HL-60 (cell line): ENCODE results near the gene LRRC1.
"Not testable (repeated sequence)": the region's sequence is repeated elsewhere in the genome, so short reads cannot be mapped to it uniquely, and the experiment has no call there.

Source experiments
- DNase-seq, 2 experiments: peaks; one replicate each; pipeline ENCODE4 v3.0.0-alpha.2; 2010 to 2020; ENCODE audit warnings: low read depth in 1 of 2, low spot score in 1 of 2
- H3K27ac ChIP-seq: fragments of 250-450 bp; sonication (Bioruptor Pico); replicated peaks from 2 replicates; pipeline ENCODE4 v1.5.1; 2020; ENCODE audit warnings: mild to moderate bottlenecking, moderate library complexity
- H3K27me3 ChIP-seq: fragments of 250-450 bp; sonication (Bioruptor Pico); 2 replicates; pipeline ENCODE4 v1.5.1; 2021; ENCODE audit warnings: mild to moderate bottlenecking, moderate library complexity; ENCODE audit not compliant: insufficient read depth, poor library complexity, severe bottlenecking
- H3K4me3 ChIP-seq: replicated peaks from 2 replicates; pipeline ENCODE4 v1.5.1; 2011; ENCODE audit warnings: mild to moderate bottlenecking, control low read depth, low read length; ENCODE audit not compliant: insufficient read depth
- GABPA ChIP-seq: IDR thresholded peaks from 2 replicates; pipeline ENCODE4 v1.6.1; 2012; ENCODE audit warnings: low read depth
- POLR2AphosphoS5 ChIP-seq: IDR thresholded peaks from 2 replicates; pipeline ENCODE4 v1.6.1; 2012; ENCODE audit warnings: low read depth
- SPI1 ChIP-seq: IDR thresholded peaks from 2 replicates; pipeline ENCODE4 v1.6.1; 2012; ENCODE audit warnings: low read depth, mild to moderate bottlenecking, borderline replicate concordance
- TF ChIP-seq, protein P1 (sequence below): IDR thresholded peaks from one replicate; pipeline ENCODE4 v1.5.1; 2011; ENCODE audit warnings: low read length, control low read depth, inconsistent platforms; ENCODE audit not compliant: insufficient read depth
- TF ChIP-seq, protein P2 (sequence below): IDR thresholded peaks from 2 replicates; pipeline ENCODE4 v1.6.1; 2012; ENCODE audit warnings: low read depth; ENCODE audit not compliant: insufficient replicate concordance

The LRRC1 gene

DNA sequence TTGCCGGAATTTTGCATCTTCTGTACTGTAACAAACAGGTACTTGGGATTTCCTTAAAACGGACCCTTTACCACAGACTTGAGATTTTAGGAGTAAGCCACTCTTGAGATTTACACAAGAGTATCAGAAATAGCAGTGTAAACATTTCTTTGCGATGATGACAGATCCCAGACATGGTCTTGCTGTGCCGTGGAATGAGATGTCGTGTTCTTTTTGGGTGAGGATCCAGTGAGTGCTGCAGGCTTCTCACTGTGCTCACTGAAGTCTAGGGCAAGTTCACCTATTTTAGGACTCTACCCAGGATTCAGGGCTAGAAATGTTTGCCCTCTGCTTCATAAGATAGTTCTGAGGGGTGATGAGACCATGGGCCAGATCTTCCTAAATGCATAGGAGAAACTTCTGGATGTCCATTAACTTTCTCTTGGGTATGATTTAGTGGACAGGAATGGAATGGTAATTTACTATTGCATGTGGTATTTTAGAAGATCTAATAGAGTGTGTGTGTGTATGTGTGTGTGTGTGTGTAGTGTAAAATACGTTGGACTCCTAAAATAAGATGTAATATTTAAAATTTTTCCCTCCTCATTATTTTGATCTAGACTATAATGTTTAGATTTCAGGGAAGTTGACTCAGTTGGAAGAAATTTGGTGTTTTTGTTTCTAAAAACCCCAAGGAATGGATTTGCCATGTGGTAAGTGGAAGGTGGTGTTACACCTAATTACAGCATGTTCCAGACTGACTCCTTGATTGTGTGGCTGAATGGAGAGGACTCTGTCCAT is 8.5 kb downstream of the LRRC1 start:
- Histone ChIP-seq H3K27me3 (no peaks in the 10 kb centered on the region), H3K27ac (no peak overlapping the region), H3K4me3 (no peak overlapping the region)
- no peak for DNase-seq
- TF ChIP-seq SPI1 (no peak), GABPA (no peak), POLR2AphosphoS5 (no peak)
- TF ChIP-seq, protein P1, sequence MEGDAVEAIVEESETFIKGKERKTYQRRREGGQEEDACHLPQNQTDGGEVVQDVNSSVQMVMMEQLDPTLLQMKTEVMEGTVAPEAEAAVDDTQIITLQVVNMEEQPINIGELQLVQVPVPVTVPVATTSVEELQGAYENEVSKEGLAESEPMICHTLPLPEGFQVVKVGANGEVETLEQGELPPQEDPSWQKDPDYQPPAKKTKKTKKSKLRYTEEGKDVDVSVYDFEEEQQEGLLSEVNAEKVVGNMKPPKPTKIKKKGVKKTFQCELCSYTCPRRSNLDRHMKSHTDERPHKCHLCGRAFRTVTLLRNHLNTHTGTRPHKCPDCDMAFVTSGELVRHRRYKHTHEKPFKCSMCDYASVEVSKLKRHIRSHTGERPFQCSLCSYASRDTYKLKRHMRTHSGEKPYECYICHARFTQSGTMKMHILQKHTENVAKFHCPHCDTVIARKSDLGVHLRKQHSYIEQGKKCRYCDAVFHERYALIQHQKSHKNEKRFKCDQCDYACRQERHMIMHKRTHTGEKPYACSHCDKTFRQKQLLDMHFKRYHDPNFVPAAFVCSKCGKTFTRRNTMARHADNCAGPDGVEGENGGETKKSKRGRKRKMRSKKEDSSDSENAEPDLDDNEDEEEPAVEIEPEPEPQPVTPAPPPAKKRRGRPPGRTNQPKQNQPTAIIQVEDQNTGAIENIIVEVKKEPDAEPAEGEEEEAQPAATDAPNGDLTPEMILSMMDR: no peak
- TF ChIP-seq, protein P2, sequence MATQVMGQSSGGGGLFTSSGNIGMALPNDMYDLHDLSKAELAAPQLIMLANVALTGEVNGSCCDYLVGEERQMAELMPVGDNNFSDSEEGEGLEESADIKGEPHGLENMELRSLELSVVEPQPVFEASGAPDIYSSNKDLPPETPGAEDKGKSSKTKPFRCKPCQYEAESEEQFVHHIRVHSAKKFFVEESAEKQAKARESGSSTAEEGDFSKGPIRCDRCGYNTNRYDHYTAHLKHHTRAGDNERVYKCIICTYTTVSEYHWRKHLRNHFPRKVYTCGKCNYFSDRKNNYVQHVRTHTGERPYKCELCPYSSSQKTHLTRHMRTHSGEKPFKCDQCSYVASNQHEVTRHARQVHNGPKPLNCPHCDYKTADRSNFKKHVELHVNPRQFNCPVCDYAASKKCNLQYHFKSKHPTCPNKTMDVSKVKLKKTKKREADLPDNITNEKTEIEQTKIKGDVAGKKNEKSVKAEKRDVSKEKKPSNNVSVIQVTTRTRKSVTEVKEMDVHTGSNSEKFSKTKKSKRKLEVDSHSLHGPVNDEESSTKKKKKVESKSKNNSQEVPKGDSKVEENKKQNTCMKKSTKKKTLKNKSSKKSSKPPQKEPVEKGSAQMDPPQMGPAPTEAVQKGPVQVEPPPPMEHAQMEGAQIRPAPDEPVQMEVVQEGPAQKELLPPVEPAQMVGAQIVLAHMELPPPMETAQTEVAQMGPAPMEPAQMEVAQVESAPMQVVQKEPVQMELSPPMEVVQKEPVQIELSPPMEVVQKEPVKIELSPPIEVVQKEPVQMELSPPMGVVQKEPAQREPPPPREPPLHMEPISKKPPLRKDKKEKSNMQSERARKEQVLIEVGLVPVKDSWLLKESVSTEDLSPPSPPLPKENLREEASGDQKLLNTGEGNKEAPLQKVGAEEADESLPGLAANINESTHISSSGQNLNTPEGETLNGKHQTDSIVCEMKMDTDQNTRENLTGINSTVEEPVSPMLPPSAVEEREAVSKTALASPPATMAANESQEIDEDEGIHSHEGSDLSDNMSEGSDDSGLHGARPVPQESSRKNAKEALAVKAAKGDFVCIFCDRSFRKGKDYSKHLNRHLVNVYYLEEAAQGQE: no peak

DNA sequence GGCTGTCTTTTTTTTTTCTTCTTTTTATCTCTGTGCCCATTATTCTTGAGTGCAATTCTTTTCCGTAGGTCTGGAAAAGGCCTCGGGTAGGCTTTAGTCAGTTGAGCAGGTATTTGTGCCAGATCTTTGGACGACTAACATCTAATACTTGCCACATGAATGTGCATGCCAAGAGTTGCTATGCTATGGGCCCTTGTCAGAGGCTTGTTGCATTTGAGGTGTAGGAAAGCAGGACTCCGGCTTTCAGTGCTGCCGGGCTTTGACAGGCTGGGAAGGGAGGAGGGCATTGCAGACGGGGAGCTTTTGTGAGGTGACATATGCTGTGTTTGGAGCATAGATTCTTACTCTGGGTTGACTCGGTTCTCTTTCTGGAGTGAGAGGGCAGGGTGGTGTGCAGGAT is 10.2 kb downstream of the LRRC1 start:
- TF ChIP-seq, protein P2: no peak
- TF ChIP-seq POLR2AphosphoS5 (no peak), GABPA (no peak), SPI1 (no peak)
- TF ChIP-seq, protein P1: no peak
- Histone ChIP-seq H3K27ac (no peak overlapping the region), H3K27me3 (no peaks in the 10 kb centered on the region), H3K4me3 (no peak overlapping the region)
- DNase-seq: no peak

DNA sequence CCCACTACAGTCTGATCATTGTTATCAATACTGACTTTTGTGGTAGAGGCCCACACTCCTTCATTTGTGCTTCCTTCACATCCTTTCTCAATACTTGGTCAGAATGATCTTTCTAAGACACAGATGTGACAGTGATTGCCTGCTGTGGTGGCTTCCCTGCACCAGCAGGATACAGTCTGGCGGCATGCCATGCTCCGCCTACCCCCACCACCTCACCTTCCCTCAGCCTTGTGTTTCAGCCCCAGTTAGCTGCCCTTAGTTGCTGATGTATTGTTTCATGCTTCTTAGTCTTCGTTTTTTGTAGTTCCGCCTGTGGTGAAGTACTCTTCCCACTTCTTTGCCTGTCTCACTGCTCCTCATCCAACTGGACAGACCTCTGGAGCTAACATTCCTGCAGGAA is 10.9 kb downstream of the LRRC1 start:
- TF ChIP-seq POLR2AphosphoS5: no peak
- TF ChIP-seq, protein P2: no peak
- TF ChIP-seq GABPA: no peak
- TF ChIP-seq, protein P1: no peak
- no peak for TF ChIP-seq SPI1
- no peak for DNase-seq
- no peak overlapping the region for H3K27ac ChIP-seq

DNA sequence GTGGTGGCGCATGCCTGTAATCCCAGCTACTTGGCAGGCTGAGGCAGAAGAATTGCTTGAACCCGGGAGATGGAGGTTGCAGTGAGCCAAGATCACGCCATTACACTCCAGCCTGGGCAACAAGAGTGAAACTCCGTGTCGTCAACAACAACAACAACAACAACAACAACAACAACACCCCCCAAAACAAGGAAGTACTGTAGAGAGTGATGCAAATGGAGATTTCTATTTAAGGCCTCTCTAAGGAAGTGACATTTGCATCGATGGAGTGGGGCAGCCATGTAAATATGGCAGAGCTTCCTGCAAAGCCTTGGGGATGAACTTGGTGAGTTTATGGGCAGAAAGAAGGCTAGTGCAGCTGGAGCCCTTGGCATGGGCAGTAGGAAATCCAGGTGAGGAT is 12.8 kb downstream of the LRRC1 start:
- not testable (repeated sequence) for H3K4me3 ChIP-seq, DNase-seq, H3K27ac ChIP-seq, H3K27me3 ChIP-seq

More for the DNA sequence above, 10.9 kb downstream of the LRRC1 start:
- Histone ChIP-seq H3K27me3 (no peaks in the 10 kb centered on the region), H3K4me3 (no peak overlapping the region)
